Right lobe of liver (tissue), 4 donors: Measurements from ENCODE around the gene AXIN1.

Experiments used
- POLR2A ChIP-seq: fragments of 450-650 bp; IDR thresholded peaks from one replicate; pipeline ENCODE4 v1.6.1; 2017; ENCODE audit warnings: antibody characterized with exemption, mild to moderate bottlenecking
- TF ChIP-seq, protein P1 (sequence below), 4 donors: fragments of 200-600 bp in 3 of 4; fragments of 450-650 bp in 1 of 4; IDR thresholded peaks; one replicate each; pipeline versions ENCODE4 v1.5.1 to v1.8.0; 2016 to 2022; ENCODE audit warnings: antibody characterized with exemption in 4 of 4, mild to moderate bottlenecking in 2 of 4
- donor health status: DM: no; HTN: no; CAD: no.
- donor health status: DM: no; HTN: no; CAD: no.
- donor health status: DM: no; HTN: yes; CAD: no.

DNA sequence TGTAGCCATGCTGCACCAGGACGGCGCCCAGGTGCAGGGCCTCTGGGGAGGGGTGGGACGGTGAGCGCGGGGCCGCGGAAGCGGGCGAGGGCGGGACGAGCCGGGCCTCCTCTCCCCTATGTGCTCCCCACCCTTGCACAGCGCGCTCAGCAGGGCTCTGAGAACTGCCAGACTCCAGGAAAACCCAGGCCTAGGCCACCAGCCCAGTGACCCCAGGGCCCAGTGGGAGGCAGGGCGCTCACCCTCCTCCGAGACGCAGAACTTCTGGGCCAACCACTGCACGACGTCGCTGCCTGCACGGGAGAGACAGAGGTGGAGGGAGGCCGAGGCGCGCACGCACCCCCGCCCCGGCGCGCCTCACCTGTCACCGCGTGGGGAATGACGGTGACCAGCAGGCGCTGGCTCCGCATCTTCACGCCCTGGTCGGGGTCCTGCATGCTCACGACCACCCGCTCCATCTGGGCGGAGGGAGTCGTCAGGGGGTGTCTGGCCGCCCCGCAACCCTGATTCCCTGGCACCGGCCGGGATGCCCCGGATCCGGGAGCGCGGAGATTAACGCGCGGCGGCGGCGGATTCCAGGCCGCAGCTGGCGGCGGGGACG, 77.4 kb downstream of the AXIN1 start:
- TF ChIP-seq, protein P1, sequence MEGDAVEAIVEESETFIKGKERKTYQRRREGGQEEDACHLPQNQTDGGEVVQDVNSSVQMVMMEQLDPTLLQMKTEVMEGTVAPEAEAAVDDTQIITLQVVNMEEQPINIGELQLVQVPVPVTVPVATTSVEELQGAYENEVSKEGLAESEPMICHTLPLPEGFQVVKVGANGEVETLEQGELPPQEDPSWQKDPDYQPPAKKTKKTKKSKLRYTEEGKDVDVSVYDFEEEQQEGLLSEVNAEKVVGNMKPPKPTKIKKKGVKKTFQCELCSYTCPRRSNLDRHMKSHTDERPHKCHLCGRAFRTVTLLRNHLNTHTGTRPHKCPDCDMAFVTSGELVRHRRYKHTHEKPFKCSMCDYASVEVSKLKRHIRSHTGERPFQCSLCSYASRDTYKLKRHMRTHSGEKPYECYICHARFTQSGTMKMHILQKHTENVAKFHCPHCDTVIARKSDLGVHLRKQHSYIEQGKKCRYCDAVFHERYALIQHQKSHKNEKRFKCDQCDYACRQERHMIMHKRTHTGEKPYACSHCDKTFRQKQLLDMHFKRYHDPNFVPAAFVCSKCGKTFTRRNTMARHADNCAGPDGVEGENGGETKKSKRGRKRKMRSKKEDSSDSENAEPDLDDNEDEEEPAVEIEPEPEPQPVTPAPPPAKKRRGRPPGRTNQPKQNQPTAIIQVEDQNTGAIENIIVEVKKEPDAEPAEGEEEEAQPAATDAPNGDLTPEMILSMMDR (IDR thresholded peaks at IDR 0.05), result no peak
- no peak for TF ChIP-seq POLR2A
